HG03175 (cell line): ENCODE data around the gene TMEM26.

Experiments used
- ATAC-seq: cut with Tn5 transposase; IDR thresholded peaks from one replicate; pipeline ENCODE4 v1.9.1; 2021; ENCODE audit warnings: mild to moderate bottlenecking, moderate library complexity; ENCODE audit not compliant: unreplicated experiment

The TMEM26 gene

DNA sequence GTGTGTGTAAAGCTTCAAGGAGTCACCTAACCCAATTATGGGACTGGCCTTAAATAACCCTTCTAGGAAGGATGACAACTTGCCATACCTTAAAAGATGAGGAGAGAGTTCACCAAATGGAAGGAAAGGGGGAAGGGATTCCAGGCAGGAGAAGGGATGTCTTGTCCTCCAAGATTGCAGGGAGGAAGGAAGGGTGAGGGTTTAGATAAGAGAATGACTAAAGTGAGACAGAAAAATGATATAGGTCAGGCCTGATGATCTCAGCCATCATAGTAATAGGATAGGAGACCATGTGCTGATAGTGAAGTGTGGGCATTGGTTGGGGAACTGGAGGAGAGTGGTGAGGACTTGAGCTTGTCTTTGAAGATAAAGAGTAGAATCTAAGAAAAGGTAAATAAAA is 7.7 kb upstream of the TMEM26 start:
- ATAC-seq, result no peak

DNA sequence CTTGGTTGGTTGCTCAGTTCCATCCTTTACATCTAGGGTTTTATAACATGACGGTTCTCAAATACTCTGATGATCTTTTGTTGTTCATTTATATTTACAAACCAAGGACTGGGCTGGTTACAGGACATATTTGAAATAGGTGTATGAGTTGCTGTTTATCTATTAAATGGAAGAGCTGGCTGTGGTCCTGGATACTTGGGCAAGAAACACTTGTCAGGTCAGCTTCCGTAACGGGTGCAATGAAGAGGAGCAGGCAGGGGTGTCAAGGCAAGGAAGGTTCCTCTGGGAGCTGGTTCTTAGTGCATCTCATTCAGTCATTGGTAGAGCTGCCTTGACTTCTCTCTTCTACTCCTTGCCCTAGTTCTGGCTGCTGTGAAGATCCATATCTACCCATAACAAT is 4.8 kb upstream of the TMEM26 start:
- no peak for ATAC-seq

DNA sequence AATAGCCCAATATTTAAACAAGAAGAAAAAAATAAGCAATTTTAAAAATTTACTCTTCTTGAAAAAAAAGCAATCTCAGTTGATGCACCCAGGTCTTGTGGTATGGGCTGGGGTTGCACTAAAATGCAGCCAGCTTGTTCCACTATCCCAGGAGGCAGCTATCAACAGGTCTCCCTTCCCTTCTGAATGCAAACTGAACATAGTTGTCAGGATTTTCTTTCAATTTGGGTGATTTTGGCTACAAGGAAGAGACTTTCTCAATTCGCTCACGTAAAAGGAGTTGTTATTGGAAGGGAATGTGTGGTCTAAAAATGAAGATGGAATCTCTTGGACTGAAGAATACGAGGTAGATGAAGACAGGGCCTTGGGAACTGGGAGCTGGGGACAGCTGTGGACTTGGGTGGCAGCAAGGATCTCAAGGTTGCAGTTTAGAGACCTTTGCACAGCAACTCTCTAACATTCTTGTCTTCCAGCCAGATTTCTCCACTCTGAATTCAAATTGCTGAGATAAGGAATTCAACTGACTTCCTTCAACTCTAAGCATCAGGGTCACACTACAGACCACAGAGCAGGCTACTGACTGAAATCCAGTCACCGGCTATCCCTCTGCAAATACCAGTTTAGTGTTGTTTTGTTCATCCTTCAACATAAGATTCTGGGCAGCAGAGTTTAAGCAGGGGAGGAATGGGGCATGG is 3.1 kb upstream of the TMEM26 start:
- ATAC-seq, result no peak

DNA sequence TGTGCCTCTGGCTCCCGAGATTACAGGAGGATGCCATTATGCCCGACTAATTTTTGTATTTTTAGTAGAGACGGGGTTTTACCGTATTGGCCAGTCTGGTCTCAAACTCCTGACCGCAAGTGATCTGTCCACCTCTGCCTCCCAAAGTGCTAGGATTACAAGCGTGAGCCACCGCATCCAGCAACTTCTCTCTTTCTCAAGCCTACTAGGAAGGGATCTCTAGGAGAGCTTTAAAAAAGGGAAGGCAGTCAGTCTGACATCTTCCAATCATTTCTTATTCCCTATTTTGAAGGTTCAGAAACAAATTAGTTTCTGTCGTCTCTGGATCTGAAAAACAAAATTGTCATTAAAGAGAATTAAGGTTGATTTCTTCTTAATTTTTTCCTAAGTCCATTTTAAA is 2.5 kb upstream of the TMEM26 start:
- ATAC-seq, result no peak

DNA sequence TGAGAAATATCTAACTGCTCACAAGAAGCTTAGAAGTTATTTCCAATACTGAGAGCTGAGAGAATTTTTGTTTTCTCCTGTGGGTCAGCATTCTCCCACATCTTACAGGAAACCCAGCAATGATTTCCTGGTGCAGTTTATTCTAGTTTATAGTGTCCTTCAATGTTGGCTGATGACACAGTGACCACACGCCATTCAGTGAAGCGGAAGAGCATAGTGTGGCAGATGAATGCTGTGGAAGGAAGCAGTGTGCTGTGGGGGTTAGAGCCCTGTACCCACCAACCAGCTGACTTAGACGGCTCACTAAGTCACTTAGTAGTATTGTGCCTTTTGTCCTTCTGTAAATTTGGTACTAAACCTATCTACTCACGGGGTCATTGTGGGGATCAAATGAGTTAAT is 1.4 kb upstream of the TMEM26 start:
- no peak for ATAC-seq

DNA sequence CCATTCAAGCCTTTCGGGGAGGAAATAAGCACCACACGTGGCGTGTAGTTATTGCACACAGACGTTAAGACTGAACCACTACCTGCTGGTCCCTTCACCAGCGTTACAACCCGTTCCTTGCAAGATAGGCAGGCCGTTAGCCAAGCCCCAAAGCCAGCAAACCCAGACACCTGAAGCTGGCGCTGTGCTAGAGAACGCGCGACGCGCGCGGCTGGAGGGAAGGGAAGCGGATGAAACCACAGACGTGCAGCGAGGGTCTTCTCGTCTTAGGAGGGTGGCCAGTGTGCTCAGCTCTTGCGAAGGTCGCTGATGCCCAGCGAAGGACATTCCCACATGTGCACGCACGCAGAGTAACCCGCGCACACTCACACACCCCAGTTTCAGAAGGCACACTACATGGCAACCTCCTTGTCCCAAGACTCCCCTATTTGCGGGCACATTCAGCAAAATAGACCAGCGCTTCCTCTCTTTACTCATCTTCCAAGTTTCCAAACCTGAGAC is 980 bp downstream of the TMEM26 start:
- ATAC-seq, result no peak

DNA sequence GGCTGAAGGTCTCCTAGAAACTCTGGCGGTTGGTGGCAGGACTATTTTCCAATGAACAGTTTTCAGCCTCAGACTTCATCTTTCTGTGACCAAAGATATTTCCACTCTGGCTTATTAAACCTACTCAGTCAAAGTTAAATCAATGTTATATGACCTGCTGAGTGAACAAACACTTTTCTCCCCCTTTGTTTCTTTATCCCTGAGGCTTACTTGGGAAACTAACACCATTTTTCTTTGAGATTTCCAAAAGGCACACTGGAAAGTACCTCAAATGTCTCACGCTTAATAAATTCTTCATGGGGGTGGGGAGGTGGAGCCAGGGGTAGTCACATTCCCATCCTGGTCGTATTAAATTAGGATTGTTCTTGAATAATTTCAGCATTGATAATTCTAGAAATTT is 1.8 kb downstream of the TMEM26 start:
- ATAC-seq, result no peak

DNA sequence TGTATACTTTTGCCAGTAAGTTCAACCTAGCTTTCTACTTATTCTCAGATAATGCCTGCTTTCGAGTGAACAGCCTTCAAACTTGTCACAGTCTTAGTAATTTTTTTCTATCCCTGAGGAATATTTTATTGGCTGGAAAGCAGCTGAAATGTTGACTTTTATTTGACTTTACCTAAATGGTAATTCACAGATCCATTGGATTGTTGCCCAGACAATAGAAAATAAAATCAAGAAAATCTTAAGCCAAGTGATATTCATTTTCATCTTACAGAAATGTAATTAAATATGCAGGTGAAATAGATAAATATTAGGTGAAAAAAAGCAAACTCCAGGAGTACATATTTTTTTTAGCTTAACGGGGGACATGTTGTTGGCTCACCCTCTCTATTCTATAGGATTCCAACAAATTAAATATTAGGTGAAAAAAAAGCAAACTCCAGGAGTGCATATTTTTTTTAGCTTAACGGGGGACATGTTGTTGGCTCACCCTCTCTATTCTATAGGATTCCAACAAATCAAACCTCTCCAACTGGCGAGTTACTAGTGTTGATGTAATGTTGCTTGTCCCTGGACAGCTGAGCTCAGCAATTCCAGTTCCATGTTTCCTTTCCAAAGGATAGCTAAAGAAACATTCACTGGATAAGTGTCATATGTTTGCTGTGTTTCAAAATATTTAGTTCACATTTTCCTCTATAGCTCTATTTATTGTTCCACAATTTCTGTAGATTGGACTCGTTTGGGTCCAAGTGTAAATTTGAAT is 4.2 kb downstream of the TMEM26 start:
- ATAC-seq, result no peak

DNA sequence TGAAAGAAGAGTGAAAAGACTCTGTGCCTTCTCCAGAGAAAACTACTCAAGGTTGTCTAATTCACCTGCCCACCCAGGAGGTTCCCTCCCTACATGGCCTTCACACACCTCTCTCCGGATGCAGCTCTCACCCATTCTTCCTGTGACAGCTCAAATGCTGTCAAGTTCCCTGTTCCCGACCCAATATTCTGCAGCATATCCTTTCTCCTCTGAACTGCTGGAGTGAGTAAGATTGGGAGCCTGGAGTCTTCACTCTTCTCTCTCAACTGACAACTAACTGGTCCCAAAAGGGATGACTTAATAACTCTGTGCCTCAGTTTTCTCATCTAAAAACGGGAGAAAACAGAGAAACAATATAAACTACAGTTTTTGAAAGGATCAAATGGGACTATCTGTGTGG is 5.1 kb downstream of the TMEM26 start:
- ATAC-seq, result no peak

DNA sequence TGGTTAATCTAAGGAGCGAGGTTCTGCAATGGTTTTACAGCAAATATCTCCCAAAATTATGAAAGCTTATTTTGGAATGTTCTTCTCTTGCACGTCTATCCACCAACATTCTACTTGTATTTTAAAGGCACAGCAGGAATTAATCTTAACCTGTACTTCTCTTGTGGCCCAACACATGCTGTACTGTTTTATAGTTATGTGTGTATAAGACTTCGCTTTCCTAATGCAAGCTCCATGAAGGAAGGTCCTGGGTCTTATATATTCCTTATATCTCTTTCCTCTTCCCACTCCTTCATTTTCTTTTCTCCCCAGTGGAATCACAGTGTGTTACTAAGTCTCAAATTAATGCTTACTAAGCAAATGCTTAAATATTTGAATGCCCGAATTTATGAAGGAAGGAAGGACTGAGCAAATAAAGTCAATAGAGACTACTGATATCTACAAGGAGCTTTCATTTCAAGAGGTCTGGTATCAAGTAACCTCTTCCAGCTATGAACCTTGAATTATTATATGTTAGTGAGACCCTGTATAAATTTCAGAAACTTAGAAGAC is 14.0 kb downstream of the TMEM26 start:
- no peak for ATAC-seq

DNA sequence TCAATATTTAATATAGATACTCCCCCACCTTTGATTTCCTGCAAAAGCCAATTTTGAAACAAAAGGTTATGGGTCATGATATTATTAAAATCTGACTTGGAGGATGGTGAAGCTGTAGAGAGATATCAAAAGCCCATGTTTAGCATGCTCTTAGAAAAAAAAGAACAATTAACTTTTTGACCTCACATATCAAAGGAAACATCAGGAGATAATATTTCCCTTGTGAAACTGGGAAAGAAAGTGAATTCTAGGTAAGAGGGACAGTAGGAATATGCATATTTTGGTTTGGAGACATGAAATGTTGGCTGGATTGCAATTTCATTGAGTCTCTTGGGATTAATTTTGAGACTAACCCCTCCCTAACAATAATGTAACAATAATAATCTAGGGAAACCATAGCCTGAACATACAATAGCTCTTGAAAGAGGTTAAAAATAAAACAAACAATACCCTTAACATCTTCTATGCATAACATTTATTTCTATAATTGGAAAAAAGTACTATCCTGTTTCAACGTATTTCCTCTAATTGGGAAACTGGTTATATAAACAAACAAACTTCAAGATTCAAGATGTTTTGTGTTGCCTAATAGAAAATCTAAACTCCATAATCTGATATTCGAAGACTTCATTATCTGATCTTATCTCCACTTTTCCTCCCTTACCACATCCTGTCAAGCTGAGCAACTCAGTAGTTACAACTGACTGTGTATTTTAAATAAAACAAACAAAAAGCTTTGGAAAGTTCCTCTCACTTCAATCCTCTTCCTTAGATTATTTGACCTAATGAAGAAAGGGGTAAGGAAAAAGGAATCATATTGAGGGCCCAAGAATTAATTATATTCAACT is 14.8 kb downstream of the TMEM26 start:
- no peak for ATAC-seq

DNA sequence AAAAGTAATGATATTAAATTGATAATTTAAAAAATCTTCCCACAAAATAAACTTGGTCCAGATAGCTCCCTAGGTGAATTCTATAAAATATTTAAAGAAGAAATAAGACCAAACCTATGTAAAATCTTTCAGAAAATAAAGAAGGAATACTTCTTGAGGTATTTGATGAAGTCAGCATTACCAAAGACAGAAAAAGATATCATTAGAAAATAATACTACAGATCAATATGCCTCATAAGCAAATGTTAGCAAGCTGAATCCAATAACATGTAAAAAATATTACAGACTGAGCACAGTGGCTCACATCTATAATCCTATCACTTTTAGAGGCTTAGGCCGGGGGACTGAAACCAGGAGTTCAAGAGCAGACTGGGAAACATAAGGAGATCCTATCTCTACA is 30.0 kb downstream of the TMEM26 start:
- ATAC-seq, result no peak

DNA sequence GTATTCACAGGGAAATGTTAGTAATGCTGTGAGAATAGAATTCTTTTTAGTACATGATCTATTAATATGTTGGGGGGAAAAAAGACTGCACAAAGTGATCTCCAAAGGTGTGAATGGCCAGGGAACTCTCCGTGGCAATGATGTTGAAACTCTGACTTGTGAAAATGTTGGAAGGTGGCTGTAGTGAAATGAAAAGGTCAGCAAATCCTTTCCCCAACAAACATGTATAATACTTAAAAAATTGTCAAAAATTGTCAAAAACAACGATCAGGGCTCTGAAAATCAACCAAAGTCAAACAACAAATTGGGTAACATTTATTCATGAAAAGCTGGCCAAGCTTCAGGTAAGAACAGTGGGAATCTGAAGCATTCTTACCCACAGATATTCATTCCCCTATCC is 35.5 kb downstream of the TMEM26 start:
- ATAC-seq, result no peak

DNA sequence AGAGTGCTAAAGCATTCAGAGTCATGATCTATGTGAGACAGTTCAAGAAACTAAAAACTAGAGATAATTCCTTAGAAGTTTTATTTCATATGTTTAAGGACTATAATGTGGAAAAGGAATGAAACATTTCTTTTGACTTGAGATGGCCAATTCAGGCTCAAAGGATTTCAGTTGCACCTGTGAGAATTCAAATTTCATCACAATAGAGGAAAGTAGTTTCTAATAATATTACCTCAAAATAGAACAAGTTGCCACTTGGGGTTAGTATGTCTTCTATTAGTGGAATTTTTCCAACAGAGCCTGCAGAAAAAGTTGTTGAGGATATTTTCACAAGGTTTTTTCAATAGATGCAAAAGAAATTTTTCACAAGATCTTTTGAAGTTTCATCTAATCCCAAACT is 37.4 kb downstream of the TMEM26 start:
- no peak for ATAC-seq

DNA sequence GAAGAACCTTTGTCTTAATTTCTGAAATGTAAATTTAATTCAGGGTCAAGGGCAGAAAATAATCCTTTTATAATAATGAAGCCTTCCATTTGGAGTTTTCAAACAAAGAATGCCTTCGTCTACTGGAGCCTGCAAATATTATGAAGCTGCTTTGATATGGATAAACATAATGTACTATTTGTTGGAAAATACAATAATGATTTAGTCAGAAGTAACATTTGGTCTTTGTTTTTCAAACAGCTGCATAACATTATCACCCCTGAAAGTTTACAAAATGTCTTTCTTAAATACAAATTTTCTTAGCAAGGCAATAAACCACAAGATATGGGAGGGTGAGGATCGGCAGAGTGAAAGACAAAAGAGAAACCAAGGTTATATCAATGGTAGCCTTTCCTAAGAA is 41.5 kb downstream of the TMEM26 start:
- no peak for ATAC-seq

DNA sequence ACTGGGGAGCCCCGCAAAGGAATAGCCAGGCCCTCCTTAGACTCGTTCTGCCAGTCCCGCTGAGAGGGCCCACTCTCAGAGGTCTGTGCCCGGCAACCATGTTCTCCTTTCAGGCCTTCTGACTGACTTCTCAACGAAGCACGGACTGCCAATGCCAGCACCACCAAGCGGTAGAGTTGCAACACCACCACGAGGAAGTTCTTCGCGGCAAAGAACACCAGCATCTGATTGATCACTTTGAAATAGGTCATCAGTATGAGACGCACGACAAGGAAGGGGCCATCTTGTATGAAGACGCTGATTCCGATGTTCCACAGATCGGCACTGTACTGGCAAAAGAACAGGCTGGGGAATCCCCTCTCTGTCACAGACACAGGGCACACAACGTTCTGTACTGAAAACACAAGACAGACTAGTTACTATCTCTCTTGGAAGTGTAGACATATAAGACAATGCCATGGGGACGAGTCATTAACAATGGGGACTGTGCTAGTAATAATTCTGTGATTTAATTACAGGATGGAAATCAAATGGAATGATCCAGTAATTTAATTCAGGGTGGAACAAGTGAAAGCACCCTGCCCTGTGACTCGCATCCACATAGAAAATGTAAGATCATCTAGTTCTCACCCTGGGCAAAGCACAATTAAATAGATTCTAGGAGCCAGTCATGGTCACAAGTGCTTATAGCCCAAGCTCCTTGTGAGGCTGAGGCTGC is 42.7 kb downstream of the TMEM26 start:
- ATAC-seq, result no peak

DNA sequence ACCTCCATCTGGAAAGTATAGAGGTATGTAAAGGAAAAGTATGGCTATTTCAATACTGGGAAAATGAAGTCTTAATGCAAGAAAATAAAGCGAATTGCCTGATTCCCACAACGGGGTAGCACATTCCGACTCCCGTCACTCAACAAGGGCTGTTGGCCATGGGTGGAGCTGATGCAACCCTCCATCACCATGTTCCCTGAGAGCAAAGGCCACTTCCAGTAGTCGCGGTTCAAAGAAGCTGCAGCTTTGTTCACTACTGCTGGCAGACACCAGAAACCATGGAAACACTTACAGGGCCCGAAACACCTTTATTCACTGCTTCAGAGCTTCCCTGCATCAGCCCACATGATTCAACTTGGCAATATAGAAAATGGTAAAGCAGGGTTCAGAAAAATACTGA is 44.0 kb downstream of the TMEM26 start:
- ATAC-seq, result no peak

DNA sequence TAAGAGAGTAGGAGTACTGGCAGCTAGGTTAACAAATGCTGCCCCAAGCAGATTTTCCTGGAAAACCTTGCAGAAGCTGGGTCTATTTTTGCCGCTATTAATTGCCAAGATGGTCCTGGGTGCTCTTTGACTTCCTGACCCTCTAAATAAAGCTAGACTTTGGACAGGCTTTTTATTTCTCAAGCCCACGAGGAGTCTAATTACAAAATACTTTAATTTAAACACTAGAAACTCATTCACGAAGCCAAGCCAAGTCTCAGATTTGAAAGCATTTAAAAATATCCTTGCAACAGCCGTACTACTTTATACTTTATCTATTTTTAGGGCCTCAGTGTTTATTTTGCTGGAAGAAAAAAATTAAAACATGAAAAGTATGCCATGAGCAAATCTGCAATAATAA is 45.1 kb downstream of the TMEM26 start:
- no peak for ATAC-seq

DNA sequence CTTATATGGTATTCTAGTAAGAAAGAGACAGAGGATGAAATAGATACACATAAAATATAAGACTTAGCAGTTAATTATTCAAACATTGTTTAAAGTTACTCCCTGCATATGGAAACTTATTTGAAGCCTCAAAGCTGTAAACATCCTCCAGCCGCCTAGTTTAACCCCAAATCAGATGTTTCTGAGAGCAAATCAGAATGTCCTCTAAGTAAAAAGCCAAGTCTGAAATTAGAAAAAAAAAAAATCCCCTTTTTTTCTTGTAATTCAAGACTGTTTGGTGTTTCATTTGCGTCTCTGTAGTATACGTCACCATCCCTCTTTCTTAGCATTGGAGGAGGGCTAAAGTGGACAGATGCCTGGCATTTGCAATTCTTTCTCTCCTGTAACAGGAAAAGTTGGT is 46.4 kb downstream of the TMEM26 start:
- no peak for ATAC-seq

DNA sequence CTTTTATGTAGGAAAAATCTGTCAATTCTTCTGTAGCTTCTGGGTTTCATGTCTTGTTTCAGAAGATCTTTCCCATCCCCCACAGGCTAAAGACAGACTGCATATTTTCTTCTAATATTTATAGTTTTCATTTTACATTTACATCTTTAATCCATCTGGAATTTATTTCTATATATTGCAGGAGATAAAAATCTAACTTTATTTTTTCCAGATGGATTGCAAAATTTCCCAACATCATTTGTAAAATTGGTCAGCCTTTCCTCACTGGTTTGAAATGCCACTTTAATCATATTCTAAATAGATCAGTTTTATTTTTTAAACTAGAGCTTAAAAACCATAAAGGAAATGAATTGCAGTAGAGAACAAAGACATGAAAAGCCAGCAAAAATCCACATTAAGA is 46.9 kb downstream of the TMEM26 start:
- ATAC-seq, result no peak

DNA sequence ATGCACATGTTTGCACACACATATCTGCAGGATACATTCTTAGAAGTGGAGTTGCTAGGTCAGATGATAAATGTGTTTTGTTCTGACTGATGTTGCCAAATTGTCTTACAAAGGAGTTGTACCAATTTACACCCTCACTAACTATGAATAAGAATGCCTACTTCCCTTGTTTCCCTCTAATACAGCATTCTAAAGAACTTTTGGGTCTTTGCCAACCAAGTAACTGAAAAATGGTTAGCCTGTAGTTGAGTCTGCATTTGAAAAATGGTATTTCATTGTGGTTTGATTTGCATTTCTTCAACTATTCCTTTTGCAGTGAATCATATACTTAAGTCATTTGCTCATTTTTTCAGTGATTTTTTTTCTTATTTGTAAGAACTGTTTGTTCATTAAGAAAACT is 48.4 kb downstream of the TMEM26 start:
- no peak for ATAC-seq
